ENCODE results near the gene DVL2.

GRCh38 chr17:7226721-7227710 is 7.3 kb downstream of the DVL2 start:
- TF ChIP-seq POLR2AphosphoS5 (IDR thresholded peaks at IDR 0.05; ENCODE audit: low read depth, low read length) (no peak), SIN3A (IDR thresholded peaks at IDR 0.05; ENCODE audit: borderline replicate concordance, insufficient read depth, low read length) (no peak)
- TF ChIP-seq, protein P1, sequence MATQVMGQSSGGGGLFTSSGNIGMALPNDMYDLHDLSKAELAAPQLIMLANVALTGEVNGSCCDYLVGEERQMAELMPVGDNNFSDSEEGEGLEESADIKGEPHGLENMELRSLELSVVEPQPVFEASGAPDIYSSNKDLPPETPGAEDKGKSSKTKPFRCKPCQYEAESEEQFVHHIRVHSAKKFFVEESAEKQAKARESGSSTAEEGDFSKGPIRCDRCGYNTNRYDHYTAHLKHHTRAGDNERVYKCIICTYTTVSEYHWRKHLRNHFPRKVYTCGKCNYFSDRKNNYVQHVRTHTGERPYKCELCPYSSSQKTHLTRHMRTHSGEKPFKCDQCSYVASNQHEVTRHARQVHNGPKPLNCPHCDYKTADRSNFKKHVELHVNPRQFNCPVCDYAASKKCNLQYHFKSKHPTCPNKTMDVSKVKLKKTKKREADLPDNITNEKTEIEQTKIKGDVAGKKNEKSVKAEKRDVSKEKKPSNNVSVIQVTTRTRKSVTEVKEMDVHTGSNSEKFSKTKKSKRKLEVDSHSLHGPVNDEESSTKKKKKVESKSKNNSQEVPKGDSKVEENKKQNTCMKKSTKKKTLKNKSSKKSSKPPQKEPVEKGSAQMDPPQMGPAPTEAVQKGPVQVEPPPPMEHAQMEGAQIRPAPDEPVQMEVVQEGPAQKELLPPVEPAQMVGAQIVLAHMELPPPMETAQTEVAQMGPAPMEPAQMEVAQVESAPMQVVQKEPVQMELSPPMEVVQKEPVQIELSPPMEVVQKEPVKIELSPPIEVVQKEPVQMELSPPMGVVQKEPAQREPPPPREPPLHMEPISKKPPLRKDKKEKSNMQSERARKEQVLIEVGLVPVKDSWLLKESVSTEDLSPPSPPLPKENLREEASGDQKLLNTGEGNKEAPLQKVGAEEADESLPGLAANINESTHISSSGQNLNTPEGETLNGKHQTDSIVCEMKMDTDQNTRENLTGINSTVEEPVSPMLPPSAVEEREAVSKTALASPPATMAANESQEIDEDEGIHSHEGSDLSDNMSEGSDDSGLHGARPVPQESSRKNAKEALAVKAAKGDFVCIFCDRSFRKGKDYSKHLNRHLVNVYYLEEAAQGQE (IDR thresholded peaks at IDR 0.05; ENCODE audit: insufficient read depth in 1 of 2, low read depth in 2 of 2, low read length in 2 of 2): no peak

All from PFSK-1 (cell line).